Measurements from ENCODE around the gene NSUN2.

The NSUN2 gene

DNA sequence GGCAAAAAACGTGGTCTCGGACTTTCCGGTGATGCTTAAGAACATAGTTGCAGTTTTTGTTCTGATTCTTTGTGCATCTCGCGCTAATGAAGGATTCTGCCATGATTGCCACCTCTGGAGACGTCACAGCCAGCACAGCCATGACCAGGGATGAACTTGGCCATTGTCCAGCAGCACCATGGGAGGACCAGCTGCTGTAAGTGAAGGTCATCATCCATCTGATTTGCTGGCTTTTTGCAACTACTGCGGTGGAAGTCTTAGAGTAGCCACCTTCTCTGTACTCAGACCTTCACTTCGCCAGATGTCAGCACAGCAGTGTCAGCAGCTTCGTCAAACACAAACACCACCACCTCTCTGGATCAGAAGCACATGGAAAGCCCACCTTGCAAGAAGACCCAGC lies 45.7 kb downstream of the NSUN2 start:
- DNase-seq (ENCODE audit: insufficient read length) (no peak), FAIRE-seq (no peak)
- no peak for TF ChIP-seq TAF1 (IDR thresholded peaks at IDR 0.05; ENCODE audit: borderline replicate concordance, low read depth, low read length)
- TF ChIP-seq POLR2AphosphoS5 (IDR thresholded peaks at IDR 0.05; ENCODE audit: low read depth, low read length): no peak
- no peak for TF ChIP-seq POLR2A (IDR thresholded peaks at IDR 0.05; ENCODE audit: low read depth, low read length)

DNA sequence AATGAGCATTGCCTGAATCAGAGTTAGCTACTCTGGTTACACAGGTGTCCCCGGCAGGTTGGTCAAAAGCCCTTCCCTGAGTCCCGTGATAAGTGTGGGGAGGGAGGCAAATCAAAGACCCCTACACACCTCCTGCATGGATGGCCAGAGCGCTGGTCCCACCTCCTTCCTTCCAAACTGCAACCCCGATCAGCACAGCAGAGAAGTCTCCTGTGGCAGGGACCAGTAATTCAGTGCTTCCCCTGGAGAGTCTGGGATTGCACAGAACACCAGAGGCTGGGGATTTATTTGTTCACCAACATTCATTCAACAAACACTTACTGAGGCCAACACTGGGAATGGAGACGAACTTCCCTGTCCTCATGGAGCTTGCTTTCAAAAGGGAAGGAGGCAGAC lies 46.2 kb downstream of the NSUN2 start:
- no peak for DNase-seq (ENCODE audit: insufficient read length)
- TF ChIP-seq TAF1 (IDR thresholded peaks at IDR 0.05; ENCODE audit: borderline replicate concordance, low read depth, low read length): no peak
- TF ChIP-seq POLR2A (IDR thresholded peaks at IDR 0.05; ENCODE audit: low read depth, low read length): no peak
- TF ChIP-seq POLR2AphosphoS5 (IDR thresholded peaks at IDR 0.05; ENCODE audit: low read depth, low read length): no peak
- no peak for FAIRE-seq

DNA sequence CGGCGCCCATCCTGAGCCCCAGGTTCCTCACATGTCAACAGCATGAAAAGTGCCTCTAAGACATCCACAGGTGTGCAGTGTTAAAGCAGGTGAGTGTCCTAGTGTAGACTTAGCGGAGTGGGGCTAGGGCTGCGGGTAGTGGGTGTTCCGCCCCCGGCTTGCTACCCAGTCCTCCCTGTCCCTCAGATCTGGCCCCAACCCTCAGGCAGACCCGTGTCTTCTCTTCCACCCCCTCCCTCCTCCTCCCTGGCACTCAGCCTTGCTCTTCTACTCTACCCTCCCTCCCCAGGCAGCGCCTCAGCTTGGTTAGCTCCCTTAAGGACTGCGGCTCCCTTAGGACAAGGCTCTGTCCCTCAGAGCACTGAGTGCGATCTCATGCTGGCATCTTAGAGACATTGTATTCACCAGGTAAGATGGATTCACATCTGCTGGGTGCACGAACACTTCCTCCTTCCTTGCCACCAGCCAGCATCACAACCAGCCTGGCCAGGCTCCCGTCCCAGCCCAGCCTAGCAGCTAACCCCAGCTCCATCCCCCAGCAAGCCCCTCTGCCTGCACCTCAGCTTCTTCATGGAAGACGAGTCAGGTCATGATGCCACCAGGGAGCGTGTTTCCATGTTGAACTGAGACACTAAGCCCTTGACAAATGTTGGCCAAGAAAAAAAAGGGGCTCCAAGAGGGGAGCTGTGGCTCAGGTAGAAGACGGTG lies 46.8 kb downstream of the NSUN2 start:
- no peak for TF ChIP-seq TAF1 (IDR thresholded peaks at IDR 0.05; ENCODE audit: borderline replicate concordance, low read depth, low read length)
- no peak for TF ChIP-seq POLR2A (IDR thresholded peaks at IDR 0.05; ENCODE audit: low read depth, low read length)
- no peak for TF ChIP-seq POLR2AphosphoS5 (IDR thresholded peaks at IDR 0.05; ENCODE audit: low read depth, low read length)
- no peak for FAIRE-seq
- no peak for DNase-seq (ENCODE audit: insufficient read length)

DNA sequence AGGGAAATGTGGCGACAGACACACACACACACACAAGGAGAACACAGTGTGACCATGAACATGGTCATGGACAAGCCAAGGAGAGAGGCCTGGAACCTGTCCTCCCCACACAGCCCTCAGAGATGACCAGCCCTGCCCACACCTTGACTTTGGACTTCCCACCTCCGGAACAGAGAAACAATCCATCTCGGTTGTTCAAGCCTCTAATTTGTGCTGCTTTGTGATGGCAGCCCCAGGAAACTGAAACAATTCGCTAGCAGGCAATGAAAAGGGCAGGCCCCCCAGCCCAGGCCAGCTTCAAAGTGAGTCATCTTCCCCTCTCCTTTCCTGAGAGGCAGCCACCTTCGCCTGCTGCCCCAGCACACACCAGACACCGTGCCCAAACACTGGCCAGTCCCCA lies 47.7 kb downstream of the NSUN2 start:
- TF ChIP-seq POLR2AphosphoS5 (IDR thresholded peaks at IDR 0.05; ENCODE audit: low read depth, low read length) (no peak), POLR2A (IDR thresholded peaks at IDR 0.05; ENCODE audit: low read depth, low read length) (no peak), TAF1 (IDR thresholded peaks at IDR 0.05; ENCODE audit: borderline replicate concordance, low read depth, low read length) (no peak)
- DNase-seq (ENCODE audit: insufficient read length) (no peak), FAIRE-seq (no peak)

DNA sequence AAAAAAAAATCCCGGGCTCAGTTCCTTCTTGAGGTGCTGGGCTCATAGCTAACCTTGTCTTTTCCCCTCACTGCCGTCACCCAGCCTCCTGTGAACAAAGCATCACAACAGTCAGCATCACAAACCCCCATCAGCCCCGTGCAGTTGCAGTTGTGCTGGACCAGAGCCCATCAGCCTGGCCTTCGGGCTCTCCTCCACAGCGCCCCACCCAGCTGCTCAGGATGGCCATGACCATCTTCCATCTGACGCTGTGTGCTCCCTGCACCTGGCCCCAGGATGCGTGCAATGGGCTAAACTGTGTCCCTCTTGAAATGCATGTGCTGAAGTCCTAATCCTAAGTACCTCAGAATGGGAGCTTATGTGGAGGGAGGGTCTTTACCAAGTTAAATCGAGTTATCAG lies 48.1 kb downstream of the NSUN2 start:
- no peak for TF ChIP-seq TAF1 (IDR thresholded peaks at IDR 0.05; ENCODE audit: borderline replicate concordance, low read depth, low read length)
- TF ChIP-seq POLR2A (IDR thresholded peaks at IDR 0.05; ENCODE audit: low read depth, low read length): no peak
- no peak for TF ChIP-seq POLR2AphosphoS5 (IDR thresholded peaks at IDR 0.05; ENCODE audit: low read depth, low read length)
- FAIRE-seq (no peak), DNase-seq (ENCODE audit: insufficient read length) (no peak)

DNA sequence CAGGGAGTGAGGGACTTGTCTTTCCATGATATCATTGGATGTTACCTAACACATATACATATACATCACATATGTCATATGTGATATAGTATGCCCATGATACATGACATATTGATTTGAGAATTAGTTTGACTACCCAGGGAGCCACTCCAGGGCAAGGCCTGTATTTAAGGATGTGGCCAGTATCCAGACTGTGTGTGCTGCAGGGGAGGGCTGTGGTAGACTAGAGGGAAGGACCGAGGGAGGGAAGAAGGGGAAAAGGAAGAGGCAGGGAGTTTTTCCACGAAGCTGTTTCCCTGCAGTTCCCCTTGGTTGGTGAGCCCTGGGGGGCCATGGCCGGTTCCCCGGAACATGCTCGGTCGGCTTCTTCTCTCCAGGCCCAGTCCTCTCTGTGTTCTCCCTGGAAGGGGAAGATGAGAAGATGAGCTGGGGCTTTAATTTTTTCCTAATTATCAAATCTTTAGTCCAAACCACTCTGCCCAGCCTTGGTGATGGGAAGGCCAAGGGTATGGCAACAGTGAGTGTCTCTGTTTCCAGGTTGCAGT lies 48.7 kb downstream of the NSUN2 start:
- no peak for FAIRE-seq

DNA sequence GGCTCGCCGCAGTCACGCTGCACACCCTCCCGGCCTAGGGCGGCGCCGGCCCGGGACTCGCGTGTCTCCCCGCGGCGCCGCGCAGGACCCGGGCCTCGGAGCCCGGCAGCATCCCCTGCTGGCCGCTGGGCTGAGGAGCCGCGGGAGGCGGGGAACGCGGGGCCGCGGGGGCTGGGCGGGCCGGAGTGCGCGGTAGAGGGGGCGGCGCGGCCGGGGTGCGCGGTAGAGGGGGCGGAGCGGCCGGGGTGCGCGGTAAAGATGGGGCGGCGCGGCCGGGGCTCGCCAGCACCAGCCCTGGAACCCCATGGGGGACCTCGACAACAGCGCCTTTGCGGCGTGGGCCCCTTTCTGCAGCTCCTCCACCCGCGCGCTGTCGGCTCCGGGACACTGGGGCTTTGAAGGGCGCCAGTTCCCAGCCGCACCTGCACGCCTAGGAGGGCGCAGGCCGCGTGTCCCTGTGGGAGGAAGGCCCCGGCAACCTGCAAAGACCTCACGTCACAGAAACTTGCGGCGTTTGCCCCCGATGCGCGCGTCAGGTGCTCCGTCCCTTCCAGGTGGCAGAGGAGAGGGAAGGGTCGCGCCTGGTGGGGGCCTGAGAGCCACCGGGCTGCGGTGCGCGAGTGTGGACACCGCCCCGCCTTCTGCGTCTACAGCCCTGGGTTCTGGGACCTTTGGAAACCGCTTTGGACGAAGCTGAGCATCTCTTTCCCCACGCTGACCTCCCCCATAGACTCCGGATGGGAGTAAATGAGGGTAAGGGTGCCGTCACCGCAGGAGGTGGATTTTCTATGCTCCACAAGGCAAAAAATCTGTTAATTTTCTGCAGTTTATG lies 49.6 kb downstream of the NSUN2 start:
- FAIRE-seq: no peak
- TF ChIP-seq POLR2AphosphoS5 (IDR thresholded peaks at IDR 0.05; ENCODE audit: low read depth, low read length) (no peak), TAF1 (IDR thresholded peaks at IDR 0.05; ENCODE audit: borderline replicate concordance, low read depth, low read length) (no peak), POLR2A (IDR thresholded peaks at IDR 0.05; ENCODE audit: low read depth, low read length) (no peak)
- DNase-seq (ENCODE audit: insufficient read length): peak; percentile 35

More for the DNA sequence above, 48.7 kb downstream of the NSUN2 start:
- no peak for DNase-seq (ENCODE audit: insufficient read length)
- TF ChIP-seq POLR2A (IDR thresholded peaks at IDR 0.05; ENCODE audit: low read depth, low read length) (no peak), POLR2AphosphoS5 (IDR thresholded peaks at IDR 0.05; ENCODE audit: low read depth, low read length) (no peak), TAF1 (IDR thresholded peaks at IDR 0.05; ENCODE audit: borderline replicate concordance, low read depth, low read length) (no peak)

DNA sequence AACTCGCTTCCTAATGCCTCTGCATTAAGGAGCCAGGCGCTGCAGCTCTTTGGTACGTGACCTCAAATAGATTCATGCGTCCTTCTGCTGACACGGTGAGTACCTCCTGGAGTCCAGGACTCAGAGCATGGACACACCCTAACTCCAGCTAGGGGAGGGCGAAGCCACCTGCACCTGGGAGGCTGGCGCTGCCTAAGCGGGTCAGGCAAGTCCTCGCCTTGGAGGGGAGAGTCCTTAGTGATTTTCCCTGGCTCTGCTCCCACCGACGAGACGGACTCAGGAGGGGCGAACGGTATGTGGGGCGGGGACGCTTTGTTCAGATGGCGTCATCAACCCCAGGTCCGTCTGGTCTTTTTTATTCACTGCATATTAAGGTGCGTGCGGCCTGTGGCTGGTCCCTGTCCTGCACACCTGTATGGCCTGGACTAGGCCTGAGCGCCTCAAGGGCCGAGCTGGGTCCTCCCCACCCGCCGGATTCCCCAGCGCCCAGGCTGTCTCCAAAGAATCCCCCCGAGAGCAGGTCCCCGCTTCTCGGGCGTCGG lies 50.3 kb downstream of the NSUN2 start:
- DNase-seq (ENCODE audit: insufficient read length) (no peak), FAIRE-seq (no peak)
- TF ChIP-seq TAF1 (IDR thresholded peaks at IDR 0.05; ENCODE audit: borderline replicate concordance, low read depth, low read length): no peak
- TF ChIP-seq POLR2A (IDR thresholded peaks at IDR 0.05; ENCODE audit: low read depth, low read length): no peak
- TF ChIP-seq POLR2AphosphoS5 (IDR thresholded peaks at IDR 0.05; ENCODE audit: low read depth, low read length): no peak

DNA sequence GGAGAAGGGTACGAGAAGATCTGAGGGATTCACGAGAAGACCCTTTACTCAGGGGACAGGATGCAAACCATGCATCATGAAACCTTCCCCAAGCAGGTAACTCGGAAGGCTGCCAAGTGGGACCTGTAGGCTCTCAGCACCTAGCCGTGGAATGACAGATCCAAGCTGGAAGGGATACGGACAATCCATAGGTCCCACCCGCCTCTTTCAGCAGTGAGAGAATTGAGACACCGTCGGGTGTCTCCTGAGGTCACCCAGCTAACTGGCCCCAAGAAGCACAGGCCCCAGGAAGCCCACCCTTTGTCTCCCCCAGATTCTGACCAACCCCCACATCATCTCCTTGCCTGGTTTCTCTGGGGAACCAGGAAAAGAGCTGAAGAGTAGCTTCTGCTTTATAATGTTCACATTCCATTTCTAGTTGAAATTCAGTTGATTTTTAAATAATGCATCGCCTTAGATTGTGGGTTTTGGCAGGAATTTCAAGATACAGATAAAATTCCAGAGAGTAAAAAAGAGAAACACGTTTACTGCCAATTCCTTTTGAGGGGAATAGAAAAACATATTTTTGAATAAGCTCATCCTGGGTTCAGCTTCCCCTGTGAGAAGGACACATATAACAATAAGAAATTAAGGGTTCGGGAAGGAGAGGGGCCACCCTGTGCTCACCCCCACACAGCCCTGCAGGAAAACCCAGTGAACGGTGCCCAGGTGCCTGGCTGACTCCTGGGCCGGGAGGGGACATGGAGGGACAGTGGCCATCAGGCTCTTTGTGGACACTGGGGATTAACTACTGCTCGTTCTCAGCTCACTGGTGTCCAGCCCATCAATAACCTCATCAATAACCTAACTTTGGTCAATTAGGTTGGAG lies 51.1 kb downstream of the NSUN2 start:
- TF ChIP-seq TAF1 (IDR thresholded peaks at IDR 0.05; ENCODE audit: borderline replicate concordance, low read depth, low read length) (no peak), POLR2AphosphoS5 (IDR thresholded peaks at IDR 0.05; ENCODE audit: low read depth, low read length) (no peak), POLR2A (IDR thresholded peaks at IDR 0.05; ENCODE audit: low read depth, low read length) (no peak)
- DNase-seq (ENCODE audit: insufficient read length) (no peak), FAIRE-seq (no peak)

DNA sequence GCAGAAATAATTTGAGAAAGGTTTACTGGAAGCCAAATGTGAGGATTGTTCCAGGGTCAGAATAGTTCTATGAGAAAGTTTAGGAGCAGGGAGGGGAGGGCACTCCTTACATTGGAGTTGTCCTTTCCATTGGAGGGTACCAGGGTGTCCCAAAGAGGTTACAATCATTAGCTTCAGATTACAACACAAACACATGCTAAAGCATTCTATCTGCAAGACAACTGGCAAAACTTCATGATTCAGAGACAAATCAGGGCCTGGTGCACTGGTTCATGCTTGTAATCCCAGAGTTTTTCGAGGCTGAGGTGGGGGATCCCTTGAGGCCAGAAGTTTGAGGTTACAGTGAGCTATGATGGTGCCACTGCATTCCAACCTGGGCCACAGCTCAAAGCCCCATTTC lies 51.8 kb downstream of the NSUN2 start:
- TF ChIP-seq POLR2AphosphoS5 (IDR thresholded peaks at IDR 0.05; ENCODE audit: low read depth, low read length) (no peak), TAF1 (IDR thresholded peaks at IDR 0.05; ENCODE audit: borderline replicate concordance, low read depth, low read length) (no peak), POLR2A (IDR thresholded peaks at IDR 0.05; ENCODE audit: low read depth, low read length) (no peak)
- no peak for DNase-seq (ENCODE audit: insufficient read length)
- FAIRE-seq: no peak

DNA sequence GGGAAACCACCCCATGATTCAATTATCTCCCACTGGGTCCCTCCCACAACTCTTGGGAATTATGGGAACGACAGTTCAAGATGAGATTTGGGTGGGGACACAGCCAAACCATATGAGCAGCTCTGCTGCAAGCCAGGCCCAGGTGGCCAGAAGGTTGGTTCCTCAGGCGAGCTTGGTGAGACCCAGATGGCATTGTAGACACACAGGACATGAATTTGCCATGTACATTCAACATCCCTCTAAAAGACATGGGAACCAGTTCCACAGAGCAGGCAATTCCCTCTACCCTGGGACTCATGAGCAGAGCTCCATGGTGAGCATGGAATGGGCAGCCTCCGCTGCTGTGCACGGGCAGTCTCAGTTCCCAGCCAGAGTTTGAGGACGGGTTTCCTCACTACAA lies 53.3 kb downstream of the NSUN2 start:
- TF ChIP-seq POLR2A (IDR thresholded peaks at IDR 0.05; ENCODE audit: low read depth, low read length): no peak
- no peak for TF ChIP-seq POLR2AphosphoS5 (IDR thresholded peaks at IDR 0.05; ENCODE audit: low read depth, low read length)
- no peak for TF ChIP-seq TAF1 (IDR thresholded peaks at IDR 0.05; ENCODE audit: borderline replicate concordance, low read depth, low read length)
- FAIRE-seq (no peak), DNase-seq (ENCODE audit: insufficient read length) (no peak)
